HG03439 (cell line): Measurements from ENCODE around the gene MAMSTR.

Experiments
- ATAC-seq: cut with Tn5 transposase; IDR thresholded peaks from one replicate; pipeline ENCODE4 v1.9.1; 2021; ENCODE audit warnings: mild to moderate bottlenecking, moderate library complexity; ENCODE audit not compliant: unreplicated experiment

Gene MAMSTR

GRCh38 chr19:48668332-48668731 is 51.2 kb downstream of the MAMSTR start:
- no peak for ATAC-seq

DNA sequence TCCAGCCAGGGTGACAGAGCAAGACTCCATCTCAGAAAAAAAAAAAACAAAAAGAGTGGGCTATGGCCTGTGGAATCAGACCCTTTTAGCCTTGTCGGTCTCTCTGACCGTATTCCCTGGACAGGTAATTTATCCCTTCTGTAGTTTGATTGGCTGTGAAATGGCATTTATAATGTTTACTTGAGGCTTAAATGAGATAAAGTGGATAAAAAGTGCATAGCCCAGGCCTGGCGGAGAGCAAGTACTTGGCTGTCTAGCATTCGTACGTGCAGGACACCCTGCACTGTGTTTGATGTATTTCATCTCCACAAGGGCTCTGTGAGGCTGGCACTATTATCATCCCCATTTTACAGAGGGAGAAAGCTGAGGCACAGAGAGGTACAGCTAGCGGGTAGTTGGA is 53.7 kb downstream of the MAMSTR start:
- no peak for ATAC-seq

- no peak for ATAC-seq
Observed at GRCh38 chr19:48664476-48664875, 55.0 kb downstream of the MAMSTR start.

DNA sequence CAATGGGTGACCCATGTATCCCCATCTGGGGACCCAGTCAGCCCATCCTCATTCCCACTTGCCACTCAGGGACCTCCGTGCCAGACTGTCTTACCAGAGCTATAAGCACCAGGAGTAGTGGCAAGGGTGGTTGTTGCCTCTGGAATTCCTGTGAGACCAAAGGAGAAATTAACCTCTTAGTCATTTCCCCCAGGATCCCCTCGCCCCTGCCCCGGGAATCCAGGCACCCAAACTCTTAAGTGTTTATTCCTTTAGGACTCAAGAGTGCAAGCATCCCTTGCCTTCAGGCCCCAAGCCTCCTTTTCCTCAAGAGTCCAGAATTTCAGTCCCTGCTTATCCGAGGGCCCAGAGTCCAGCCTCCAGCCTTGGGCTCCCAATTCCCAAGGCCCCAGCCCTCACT is 55.9 kb downstream of the MAMSTR start:
- no peak for ATAC-seq
